Ureter (tissue), 1 donor: ENCODE data around the gene NOX4. TPM values are rescaled to one million over a fixed set of nuclear protein-coding genes. Genes with fewer than 3 reads are reported as not detected.
"Not testable (repeated sequence)": the region's sequence is repeated elsewhere in the genome, so short reads cannot be mapped to it uniquely, and the experiment has no call there.

ENCODE experiments used
- DNase-seq: peaks from one replicate; pipeline ENCODE4 v3.0.0-alpha.2; 2020; ENCODE audit warnings: low spot score
- total RNA-seq: library from RNA; stranded (reverse); gene quantifications from one replicate; pipeline ENCODE4 v1.2.4, GENCODE V29; 2023
- donor health status: DM: yes; HTN: yes; CAD: no.

The NOX4 gene
- total RNA-seq, 1 donor from 2014 or later = 1.6 TPM

DNA sequence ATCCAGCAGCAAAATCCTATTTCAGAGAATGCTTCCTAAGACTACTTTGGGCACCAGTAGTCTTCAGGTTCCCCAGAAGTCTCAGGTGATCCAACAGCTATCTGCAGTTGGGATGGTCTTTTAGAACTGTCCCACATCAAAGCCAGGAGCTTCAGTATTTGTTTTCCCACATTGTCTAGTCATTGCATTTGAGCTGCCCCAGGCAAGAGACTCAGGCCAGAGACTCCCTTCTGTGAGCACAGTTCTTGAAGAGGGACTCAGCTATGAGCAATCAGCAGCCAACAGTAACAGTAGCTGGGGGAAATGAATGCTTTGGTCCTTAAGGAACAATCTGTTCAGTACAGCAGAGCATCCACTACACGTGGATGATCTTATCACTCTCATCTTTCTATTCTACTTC lies 188.1 kb downstream of the NOX4 start:
- not testable (repeated sequence) for DNase-seq

DNA sequence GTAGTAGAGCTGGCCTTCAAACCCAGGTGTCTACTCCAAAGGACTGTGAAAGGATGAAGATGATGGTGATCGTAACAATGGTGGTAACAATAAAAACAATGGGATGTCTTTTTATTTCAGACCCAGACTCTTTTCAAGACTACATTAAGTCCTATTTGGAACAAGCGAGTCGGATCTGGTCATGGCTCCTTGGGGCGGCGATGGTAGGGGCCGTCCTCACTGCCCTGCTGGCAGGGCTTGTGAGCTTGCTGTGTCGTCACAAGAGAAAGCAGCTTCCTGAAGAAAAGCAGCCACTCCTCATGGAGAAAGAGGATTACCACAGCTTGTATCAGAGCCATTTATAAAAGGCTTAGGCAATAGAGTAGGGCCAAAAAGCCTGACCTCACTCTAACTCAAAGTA lies 196.2 kb downstream of the NOX4 start:
- DNase-seq = not testable (repeated sequence)

DNA sequence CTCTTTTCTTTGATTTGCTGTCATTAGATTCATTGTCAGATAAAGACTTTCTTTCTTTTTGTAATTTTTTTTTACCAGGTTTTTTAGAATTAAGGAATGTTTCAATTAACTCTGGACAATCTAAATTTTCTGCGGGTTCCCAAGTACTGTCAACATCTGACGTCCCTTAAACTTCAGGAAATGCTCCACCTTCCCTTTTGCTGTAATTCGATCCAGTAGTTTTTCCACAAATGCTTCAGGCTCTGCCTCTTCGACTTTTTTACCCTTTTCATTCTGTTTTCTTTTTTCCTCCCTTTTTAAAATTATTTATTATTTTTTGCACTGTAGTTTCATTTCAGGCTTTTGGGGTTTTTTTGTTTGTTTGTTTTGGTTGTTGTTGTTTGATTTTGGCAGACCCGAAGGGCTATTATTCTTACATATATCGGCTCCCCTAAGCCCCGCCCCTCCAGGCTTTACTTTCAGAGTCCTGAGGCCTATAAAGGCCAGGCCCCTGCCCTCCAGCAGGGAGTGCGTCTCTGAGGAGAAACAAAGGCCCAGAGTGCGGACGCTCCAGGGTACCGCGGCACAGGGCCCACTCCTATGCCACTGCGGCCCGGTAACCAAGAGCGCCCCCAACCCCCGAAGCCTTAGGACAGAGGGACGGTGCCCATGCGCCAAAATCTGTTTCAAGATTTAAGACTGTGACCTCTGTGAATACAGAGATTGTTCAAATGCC lies 197.1 kb downstream of the NOX4 start:
- no peak for DNase-seq

DNA sequence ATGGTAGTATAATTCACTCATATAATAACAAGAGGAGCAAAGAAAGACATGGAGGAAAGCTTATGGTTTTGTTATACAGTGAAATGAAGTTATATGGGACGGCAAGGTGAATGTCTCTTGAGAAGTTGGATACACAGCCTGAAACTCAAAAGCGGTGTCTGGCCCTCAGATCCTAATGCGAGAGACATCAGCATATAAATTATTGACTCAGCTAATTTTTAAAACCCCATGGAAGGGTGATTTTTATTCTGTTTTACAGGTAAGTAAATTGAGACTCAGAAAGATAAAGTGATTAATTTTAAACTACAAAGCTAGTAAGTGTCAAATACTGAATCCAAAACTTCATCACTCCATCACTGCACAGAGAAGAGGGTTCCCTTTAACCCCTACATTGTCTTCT lies 203.2 kb downstream of the NOX4 start:
- not testable (repeated sequence) for DNase-seq

DNA sequence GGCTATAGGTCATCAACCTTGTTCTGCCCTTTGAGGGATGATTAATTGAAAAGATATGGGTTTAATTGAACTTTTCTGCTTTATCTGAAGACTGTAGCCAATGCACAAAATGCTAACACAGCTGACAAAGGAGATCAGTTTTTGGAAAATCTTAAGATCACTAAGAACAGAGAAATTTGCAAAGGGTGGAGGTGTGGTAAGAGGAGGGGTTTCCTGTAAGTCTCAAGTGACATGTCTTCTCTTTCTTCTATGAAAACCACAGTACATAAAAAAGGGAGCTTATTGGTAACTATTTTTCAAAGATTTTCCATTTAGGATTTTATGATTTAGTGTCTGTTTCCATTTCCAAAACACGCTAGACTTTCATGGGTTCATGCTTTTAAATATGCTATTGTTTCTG lies 204.6 kb downstream of the NOX4 start:
- DNase-seq = not testable (repeated sequence)

DNA sequence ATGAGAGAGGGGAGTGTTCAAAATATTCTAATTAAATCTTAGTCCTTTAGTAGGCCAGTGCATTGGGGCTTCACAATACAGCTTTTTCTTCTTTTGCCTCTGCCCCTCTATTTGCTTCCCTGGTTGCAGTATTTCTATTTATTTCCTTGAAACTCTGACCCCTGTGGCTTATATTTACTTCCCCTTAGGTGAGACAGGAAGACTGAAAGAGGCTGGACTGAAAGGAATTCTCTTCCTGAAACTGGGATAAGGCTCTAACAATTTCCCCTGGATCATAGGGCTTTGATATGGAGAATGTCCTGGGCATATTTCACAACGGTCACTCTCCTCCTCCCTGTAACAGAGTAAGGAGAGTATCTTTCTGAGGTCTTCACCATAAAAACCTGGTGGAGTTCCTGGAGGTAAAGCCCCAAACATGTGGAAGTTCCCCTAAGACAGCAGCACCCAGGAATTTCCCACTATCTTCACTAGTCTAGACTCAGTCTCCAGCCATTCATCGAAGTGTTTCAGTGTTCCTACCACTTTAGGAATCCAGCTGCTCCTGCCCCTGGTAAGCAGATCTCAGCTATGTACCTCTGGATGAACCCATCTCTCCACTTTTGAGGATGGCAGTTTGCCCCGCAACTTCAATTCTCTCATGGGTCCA lies 210.0 kb downstream of the NOX4 start:
- DNase-seq = not testable (repeated sequence)

DNA sequence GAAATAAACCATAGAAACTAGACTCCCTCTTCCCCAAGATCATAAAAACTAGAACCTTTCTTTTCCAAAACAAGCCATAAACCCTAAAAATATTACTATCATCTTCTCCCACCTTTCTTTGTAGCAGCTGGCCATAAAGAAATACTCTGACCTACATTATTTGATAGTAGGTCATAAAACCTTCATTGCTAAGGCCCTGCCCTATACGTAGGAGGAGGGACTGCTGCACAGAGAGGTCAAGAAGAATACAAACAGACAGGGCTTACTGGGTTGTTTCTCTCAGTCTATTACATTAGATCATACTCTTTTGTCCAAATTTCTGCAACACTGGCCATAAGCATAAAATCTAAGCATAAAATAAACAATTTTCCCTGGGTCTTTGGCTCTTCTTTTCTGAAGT lies 212.0 kb downstream of the NOX4 start:
- DNase-seq = no peak

DNA sequence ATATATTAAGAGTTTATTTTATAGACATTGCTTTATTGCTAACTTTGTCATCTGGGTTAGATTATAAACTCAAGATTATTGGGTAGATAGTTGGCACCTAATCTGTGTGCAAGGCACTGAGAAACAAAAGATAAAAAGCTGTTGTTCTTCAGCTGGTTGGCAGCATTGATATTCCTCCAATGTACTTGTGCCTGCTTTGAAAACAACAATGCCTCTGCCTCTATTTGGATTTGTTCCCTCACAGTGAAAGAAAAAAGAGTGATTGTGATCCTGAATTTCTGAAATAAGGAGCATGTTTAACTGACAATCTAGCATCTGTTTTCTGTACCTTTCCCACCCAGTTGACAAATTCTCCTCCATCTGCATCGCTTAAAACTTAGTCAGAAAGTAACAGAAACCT lies 215.2 kb downstream of the NOX4 start:
- no peak for DNase-seq

Other genes starting within 250 kb of the NOX4 start
- gene TRIM77, start 218.9 kb upstream of the NOX4 start, total RNA-seq = not detected